Adrenal gland (tissue), 12 donors: ENCODE measurements around the gene ABI1. TPM values are rescaled to one million over a fixed set of nuclear protein-coding genes. Genes with fewer than 3 reads are reported as not detected.

Experiments
- DNase-seq, 7 donors: peaks; one replicate each; pipeline ENCODE4 v3.0.0-alpha.2; 2019 to 2020
- H3K27ac ChIP-seq, 5 donors: fragments of 200-600 bp; sonication (generic) in 4 of 5; 1 replicate in 3 of 5; 2 replicates in 2 of 5; pipeline versions ENCODE4 v1.5.1 to v1.8.0; 2016 to 2020; ENCODE audit warnings: mild to moderate bottlenecking in 1 of 5
- H3K27me3 ChIP-seq: fragments of 200-600 bp; 2 replicates; pipeline ENCODE4 v1.8.0; 2021
- H3K36me3 ChIP-seq, 2 donors: fragments of 200-600 bp; replicated peaks in 1 of 2; 1 replicate in 1 of 2; 2 replicates in 1 of 2; pipeline versions ENCODE4 v1.5.1 to v1.8.0; 2018 to 2022
- H3K4me1 ChIP-seq, 2 donors: fragments of 200-600 bp; replicated peaks in 1 of 2; 1 replicate in 1 of 2; 2 replicates in 1 of 2; pipeline versions ENCODE4 v1.5.1 to v1.8.0; 2018 to 2021
- H3K4me3 ChIP-seq, 4 donors: fragments of 200-600 bp; sonication (generic) in 3 of 4; one replicate each; pipeline ENCODE4 v1.5.1; 2016 to 2018
- H3K9me3 ChIP-seq, 3 donors: fragments of 200-600 bp; sonication (generic) in 1 of 3; replicated peaks in 1 of 3; 1 replicate in 2 of 3; 2 replicates in 1 of 3; pipeline versions ENCODE4 v1.5.1 to v1.8.0; 2016 to 2021
- POLR2A ChIP-seq, 2 donors: fragments of 450-650 bp; IDR thresholded peaks; one replicate each; pipeline ENCODE4 v1.6.1; 2017; ENCODE audit warnings: antibody characterized with exemption in 2 of 2, mild to moderate bottlenecking in 2 of 2, moderate library complexity in 1 of 2
- WGBS, 4 donors: extraction: QIAGEN DNeasy Blood & Tissue Kit in 2 of 4; methylation state at CpG; one replicate each; pipeline versions ENCODE4 v1.1.5 to v1.1.7; 2013 to 2017; 5-methylcytosine and 5-hydroxymethylcytosine counted together
- intact Hi-C, 2 donors: fragments of 100-400 bp; cut with DNase I; formaldehyde crosslinking; loops; one replicate each; pipeline versions ENCODE4 v1.14.1 to v1.15.0; 2022 to 2023
- polyA plus RNA-seq, 3 donors: library from polyadenylated mRNA; stranded (reverse); fragments of 200-250 nt in 2 of 3; fragments of 350-450 nt in 1 of 3; fragmentation: Illumina TruSeq in 1 of 3; extraction: RNeasy Lipid Tissue Mini Kit (QIAGEN cat#74804) in 1 of 3; gene quantifications; one replicate each; pipeline ENCODE4 v1.2.3, GENCODE V29; 2013 to 2014
- total RNA-seq, 9 donors: library from RNA; depleted of rRNA in 4 of 9; stranded (reverse); fragments of >200 nt in 4 of 9; fragments of 120-200 nt in 1 of 9; fragmentation: NEBNext Ultra II Directional in 1 of 9; extraction: Animal tissue kit (Norgen Biotek cat#: 25700) in 1 of 9; gene quantifications; one replicate each; pipeline versions ENCODE4 v1.1.0 to v1.2.4, GENCODE V29; 2013 to 2023
- TF ChIP-seq, protein P1 (sequence below), 6 experiments: fragments of 450-650 bp in 4 of 6; fragments of 200-600 bp in 2 of 6; sonication (generic) in 1 of 6; IDR thresholded peaks; 1 replicate in 5 of 6; 2 replicates in 1 of 6; pipeline versions ENCODE4 v1.5.1 to v1.8.0; 2016 to 2021; ENCODE audit warnings: antibody characterized with exemption in 6 of 6, mild to moderate bottlenecking in 2 of 6, moderate library complexity in 1 of 6
- donor health status: healthy with polysubstance abuse.
- donor health status: Bipolar disorder and iron deficiency.
- donor health status: DM: yes; HTN: yes; CAD: no.
- donor health status: DM: no; HTN: no; CAD: no.
- donor health status: DM: no; HTN: no; CAD: no.
- donor health status: DM: yes; HTN: yes; CAD: no.

ABI1 gene
- total and polyA plus RNA-seq, 12 donors = 13.3 to 38.9 (median 31.1) TPM

DNA sequence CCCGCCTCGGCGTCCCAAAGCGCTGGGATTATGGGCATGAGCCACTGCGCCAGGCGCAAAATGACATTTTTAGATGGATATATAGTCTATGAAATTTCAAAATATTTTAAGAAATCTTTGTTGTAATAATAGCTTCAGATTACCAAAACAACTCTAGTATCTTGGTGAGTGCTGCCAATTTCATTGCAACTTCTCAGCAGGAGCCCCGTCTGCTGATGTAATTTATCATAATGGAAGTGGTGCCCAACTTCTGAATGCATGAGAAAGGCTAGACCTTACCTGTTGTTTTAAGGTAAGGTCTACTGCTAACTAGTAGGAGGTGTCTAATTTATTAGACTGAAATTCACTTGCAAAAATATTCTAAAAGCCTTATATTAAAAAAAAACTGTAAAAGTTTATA, 143.3 kb downstream of the ABI1 start:
- no peak overlapping the region for H3K4me3 ChIP-seq
- no peak for DNase-seq
- H3K9me3 ChIP-seq = no peaks in the 10 kb centered on the region
- intact Hi-C loops = no loop called here
- no peaks in the 10 kb centered on the region for H3K27me3 ChIP-seq
- TF ChIP-seq, protein P1, sequence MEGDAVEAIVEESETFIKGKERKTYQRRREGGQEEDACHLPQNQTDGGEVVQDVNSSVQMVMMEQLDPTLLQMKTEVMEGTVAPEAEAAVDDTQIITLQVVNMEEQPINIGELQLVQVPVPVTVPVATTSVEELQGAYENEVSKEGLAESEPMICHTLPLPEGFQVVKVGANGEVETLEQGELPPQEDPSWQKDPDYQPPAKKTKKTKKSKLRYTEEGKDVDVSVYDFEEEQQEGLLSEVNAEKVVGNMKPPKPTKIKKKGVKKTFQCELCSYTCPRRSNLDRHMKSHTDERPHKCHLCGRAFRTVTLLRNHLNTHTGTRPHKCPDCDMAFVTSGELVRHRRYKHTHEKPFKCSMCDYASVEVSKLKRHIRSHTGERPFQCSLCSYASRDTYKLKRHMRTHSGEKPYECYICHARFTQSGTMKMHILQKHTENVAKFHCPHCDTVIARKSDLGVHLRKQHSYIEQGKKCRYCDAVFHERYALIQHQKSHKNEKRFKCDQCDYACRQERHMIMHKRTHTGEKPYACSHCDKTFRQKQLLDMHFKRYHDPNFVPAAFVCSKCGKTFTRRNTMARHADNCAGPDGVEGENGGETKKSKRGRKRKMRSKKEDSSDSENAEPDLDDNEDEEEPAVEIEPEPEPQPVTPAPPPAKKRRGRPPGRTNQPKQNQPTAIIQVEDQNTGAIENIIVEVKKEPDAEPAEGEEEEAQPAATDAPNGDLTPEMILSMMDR (IDR thresholded peaks at IDR 0.05) = no peak
- no peak for TF ChIP-seq POLR2A (IDR thresholded peaks at IDR 0.05)
- 86 to 96% (median 89%) methylated on average over 7 of the region's 7 CpGs for WGBS, 4 donors
- no peaks in the 10 kb centered on the region for H3K36me3 ChIP-seq
- H3K27ac ChIP-seq = no peak overlapping the region
- no peaks in the 10 kb centered on the region for H3K4me1 ChIP-seq

DNA sequence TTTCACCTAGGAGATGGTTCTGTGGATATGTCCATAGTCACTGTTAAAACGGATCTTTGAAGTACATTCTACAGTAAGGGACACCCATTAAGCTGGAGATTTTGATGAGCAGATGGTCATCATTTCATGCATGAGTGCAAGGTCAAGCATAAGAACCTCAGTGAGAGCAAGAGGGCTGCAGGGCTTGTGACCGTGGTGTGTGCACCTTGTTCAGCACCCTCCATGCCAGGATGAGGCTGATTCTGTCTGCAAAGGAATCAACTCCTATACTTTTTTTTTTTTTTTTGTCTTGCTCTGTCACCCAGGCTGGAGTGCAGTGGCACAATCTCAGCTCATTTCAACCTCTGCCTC, 145.6 kb downstream of the ABI1 start:
- no peak for TF ChIP-seq POLR2A (IDR thresholded peaks at IDR 0.05)
- TF ChIP-seq, protein P1 (IDR thresholded peaks at IDR 0.05) = no peak
- H3K36me3 ChIP-seq = no peaks in the 10 kb centered on the region
- no peaks in the 10 kb centered on the region for H3K9me3 ChIP-seq
- no peak for DNase-seq
- no peak overlapping the region for H3K4me3 ChIP-seq
- H3K27ac ChIP-seq = no peak overlapping the region
- no peaks in the 10 kb centered on the region for H3K4me1 ChIP-seq
- WGBS, 4 donors = 86 to 100% (median 93%) methylated on average over 2 of the region's 2 CpGs
- H3K27me3 ChIP-seq = no peaks in the 10 kb centered on the region
- intact Hi-C loops = no loop called here

DNA sequence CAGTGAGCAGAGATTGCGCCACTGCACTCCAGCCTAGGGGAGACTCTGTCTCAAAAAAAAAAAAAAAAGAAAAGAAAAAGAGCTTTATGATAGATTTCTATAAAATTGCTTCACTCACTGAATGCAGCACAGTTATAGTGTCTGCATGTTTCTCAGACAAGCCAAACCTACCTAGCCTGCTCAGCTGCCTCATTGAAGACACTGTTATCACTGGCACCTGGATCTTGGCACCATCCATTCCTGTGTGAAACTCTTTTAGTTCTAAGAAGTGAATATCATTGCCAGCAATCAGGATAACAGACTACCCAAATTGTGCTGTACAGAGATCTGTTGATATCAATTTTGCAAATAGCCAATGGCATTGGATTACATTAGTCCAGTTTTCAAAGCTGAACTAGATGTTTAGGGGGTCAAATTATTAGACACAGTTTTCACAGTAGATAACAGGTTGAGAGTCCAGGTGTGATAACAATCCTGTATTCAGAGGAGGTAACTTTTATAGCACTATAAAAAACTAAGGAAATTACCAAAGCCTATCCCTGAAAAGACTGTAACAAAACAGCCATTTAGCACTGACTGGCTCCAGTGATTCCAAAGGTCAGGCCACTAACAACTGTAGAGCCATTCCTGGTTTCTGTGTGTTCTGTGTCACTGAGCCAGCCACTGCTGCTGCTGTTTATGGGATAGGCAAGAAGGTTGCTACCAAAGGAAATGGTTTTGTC, 146.2 kb downstream of the ABI1 start:
- H3K4me1 ChIP-seq = no peaks in the 10 kb centered on the region
- no peaks in the 10 kb centered on the region for H3K36me3 ChIP-seq
- H3K27ac ChIP-seq = no peak overlapping the region
- H3K9me3 ChIP-seq = no peaks in the 10 kb centered on the region
- no peaks in the 10 kb centered on the region for H3K27me3 ChIP-seq
- intact Hi-C loops = no loop called here
- H3K4me3 ChIP-seq = no peak overlapping the region
- WGBS, 4 donors = 95 to 100% (median 100%) methylated on average over 1 of the region's 1 CpG
- TF ChIP-seq, protein P1 (IDR thresholded peaks at IDR 0.05) = no peak
- no peak for TF ChIP-seq POLR2A (IDR thresholded peaks at IDR 0.05)
- no peak for DNase-seq

DNA sequence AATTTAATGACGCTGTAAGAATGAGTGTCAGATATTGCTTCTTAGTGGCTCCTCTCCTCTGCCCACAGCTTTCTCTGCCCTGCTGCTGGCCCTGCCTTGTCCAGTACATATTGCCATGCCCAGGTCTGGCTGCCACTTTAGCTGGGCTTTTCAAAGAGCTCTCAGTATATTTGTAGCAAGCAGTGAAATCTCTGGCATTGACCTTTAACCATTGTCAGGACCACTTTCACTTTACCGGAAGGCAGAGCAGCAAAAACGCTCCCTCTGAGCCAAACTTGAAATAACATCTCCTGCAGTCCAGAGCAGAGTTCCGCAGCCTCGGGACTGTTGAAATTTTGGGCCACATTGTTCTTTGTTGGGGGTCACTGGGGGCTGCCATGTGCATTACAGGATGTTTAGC, 149.4 kb downstream of the ABI1 start:
- TF ChIP-seq, protein P1 (IDR thresholded peaks at IDR 0.05) = no peak
- TF ChIP-seq POLR2A (IDR thresholded peaks at IDR 0.05) = no peak
- Histone ChIP-seq H3K4me3 (no peak overlapping the region), H3K27ac (no peak overlapping the region), H3K36me3 (no peaks in the 10 kb centered on the region), H3K4me1 (no peaks in the 10 kb centered on the region), H3K27me3 (no peaks in the 10 kb centered on the region), H3K9me3 (no peaks in the 10 kb centered on the region)
- intact Hi-C loops = no loop called here
- 76 to 91% (median 81%) methylated on average over 4 to 5 of the region's 5 CpGs for WGBS, 4 donors
- no peak for DNase-seq
